ENCODE results near the gene LEMD1. TPM values are rescaled to one million over a fixed set of nuclear protein-coding genes. Genes with fewer than 3 reads are reported as not detected.

Gene LEMD1
- total RNA-seq, 1 experiment from 2014 or later: not detected

DNA sequence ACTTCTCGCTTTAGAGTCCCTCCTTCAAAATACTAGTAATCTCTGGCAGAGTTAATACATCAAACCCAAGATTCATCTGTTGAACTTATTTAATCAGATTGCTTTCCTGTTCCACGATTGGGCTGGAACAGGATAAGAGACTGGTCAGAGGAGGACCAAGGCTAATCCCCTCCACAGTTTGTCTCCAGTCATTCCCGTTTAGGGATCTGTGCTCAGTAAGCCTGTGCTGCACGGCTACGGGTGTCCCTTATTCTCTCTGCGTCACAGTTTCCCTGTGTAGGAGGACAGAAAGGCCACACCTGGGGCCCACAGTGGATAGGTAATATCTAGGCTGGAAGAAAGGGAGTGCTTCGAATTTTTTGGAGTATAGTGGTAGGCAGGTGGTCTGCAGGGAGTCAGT lies 83.8 kb downstream of the LEMD1 start:
- BruUV-seq (replicated peaks): no TSS peak
- H3K4me3 ChIP-seq (ENCODE audit: low read depth in 2 of 2, low read length in 2 of 2): no peak overlapping the region
- no peak overlapping the region for H3K27ac ChIP-seq (ENCODE audit: low read length)
- CTCF ChIA-PET: no interaction called here
- intact Hi-C loops (cut with micrococcal nuclease; ENCODE audit: unreplicated experiment): no loop called here
- DNase-seq (ENCODE audit: low read depth, low spot score) (no peak), ATAC-seq (no peak)
- POLR2A ChIA-PET: no interaction called here
- H3K27me3 ChIP-seq (ENCODE audit: control insufficient read depth, insufficient read depth, low read length): no peaks in the 10 kb centered on the region
- H3K9me3 ChIP-seq (ENCODE audit: control insufficient read depth, insufficient read depth, low read depth, low read length): no peaks in the 10 kb centered on the region
- TF ChIP-seq, protein P1, sequence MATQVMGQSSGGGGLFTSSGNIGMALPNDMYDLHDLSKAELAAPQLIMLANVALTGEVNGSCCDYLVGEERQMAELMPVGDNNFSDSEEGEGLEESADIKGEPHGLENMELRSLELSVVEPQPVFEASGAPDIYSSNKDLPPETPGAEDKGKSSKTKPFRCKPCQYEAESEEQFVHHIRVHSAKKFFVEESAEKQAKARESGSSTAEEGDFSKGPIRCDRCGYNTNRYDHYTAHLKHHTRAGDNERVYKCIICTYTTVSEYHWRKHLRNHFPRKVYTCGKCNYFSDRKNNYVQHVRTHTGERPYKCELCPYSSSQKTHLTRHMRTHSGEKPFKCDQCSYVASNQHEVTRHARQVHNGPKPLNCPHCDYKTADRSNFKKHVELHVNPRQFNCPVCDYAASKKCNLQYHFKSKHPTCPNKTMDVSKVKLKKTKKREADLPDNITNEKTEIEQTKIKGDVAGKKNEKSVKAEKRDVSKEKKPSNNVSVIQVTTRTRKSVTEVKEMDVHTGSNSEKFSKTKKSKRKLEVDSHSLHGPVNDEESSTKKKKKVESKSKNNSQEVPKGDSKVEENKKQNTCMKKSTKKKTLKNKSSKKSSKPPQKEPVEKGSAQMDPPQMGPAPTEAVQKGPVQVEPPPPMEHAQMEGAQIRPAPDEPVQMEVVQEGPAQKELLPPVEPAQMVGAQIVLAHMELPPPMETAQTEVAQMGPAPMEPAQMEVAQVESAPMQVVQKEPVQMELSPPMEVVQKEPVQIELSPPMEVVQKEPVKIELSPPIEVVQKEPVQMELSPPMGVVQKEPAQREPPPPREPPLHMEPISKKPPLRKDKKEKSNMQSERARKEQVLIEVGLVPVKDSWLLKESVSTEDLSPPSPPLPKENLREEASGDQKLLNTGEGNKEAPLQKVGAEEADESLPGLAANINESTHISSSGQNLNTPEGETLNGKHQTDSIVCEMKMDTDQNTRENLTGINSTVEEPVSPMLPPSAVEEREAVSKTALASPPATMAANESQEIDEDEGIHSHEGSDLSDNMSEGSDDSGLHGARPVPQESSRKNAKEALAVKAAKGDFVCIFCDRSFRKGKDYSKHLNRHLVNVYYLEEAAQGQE (IDR thresholded peaks at IDR 0.05; ENCODE audit: insufficient read depth in 1 of 2, low read depth in 2 of 2, low read length in 1 of 2): no peak
- TF ChIP-seq TCF7L2 (IDR thresholded peaks at IDR 0.05; ENCODE audit: low read depth, low read length) (no peak), POLR2AphosphoS5 (IDR thresholded peaks at IDR 0.05; ENCODE audit: low read depth, low read length) (no peak), SIN3A (IDR thresholded peaks at IDR 0.05; ENCODE audit: borderline replicate concordance, insufficient read depth, low read depth, low read length) (no peak)
- TF ChIP-seq, protein P2, sequence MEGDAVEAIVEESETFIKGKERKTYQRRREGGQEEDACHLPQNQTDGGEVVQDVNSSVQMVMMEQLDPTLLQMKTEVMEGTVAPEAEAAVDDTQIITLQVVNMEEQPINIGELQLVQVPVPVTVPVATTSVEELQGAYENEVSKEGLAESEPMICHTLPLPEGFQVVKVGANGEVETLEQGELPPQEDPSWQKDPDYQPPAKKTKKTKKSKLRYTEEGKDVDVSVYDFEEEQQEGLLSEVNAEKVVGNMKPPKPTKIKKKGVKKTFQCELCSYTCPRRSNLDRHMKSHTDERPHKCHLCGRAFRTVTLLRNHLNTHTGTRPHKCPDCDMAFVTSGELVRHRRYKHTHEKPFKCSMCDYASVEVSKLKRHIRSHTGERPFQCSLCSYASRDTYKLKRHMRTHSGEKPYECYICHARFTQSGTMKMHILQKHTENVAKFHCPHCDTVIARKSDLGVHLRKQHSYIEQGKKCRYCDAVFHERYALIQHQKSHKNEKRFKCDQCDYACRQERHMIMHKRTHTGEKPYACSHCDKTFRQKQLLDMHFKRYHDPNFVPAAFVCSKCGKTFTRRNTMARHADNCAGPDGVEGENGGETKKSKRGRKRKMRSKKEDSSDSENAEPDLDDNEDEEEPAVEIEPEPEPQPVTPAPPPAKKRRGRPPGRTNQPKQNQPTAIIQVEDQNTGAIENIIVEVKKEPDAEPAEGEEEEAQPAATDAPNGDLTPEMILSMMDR (IDR thresholded peaks at IDR 0.05): no peak
- no peaks in the 10 kb centered on the region for H3K36me3 ChIP-seq (ENCODE audit: control insufficient read depth, insufficient read depth, low read length)
- H3K4me1 ChIP-seq (ENCODE audit: control insufficient read depth, insufficient read depth, low read length): 0 out of 2 replicates have a peak, but pooled peaks cover 3% of the 10 kb centered on the region
- in situ Hi-C loops (cut with HindIII; ENCODE audit: low pct_unique_long_range_greater_than_20kb, low sequenced_read_pairs): no loop called here

DNA sequence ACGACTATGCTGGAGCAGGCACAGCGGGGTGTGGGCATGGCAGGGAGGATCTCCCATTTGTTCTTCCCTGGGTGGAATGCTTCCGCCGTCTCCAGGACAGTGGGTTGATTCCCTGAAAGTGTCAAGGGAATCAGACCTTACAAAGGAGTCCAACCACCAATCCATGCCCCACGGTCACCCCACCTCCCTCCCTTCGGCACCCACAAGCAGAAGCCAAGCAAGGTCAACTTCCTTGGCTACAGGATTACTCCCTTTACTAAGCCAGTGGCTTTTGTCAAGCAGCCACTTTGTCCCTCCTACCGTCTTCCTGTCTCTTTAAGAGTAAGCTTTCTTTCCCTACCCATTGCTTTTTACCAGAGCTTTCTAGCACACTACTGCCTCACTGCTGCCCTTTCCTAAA lies 84.4 kb downstream of the LEMD1 start:
- intact Hi-C loops (cut with micrococcal nuclease; ENCODE audit: unreplicated experiment): no loop called here
- no peak for TF ChIP-seq SIN3A (IDR thresholded peaks at IDR 0.05; ENCODE audit: borderline replicate concordance, insufficient read depth, low read depth, low read length)
- TF ChIP-seq TCF7L2 (IDR thresholded peaks at IDR 0.05; ENCODE audit: low read depth, low read length): no peak
- no peak for TF ChIP-seq POLR2AphosphoS5 (IDR thresholded peaks at IDR 0.05; ENCODE audit: low read depth, low read length)
- TF ChIP-seq, protein P2 (IDR thresholded peaks at IDR 0.05): no peak
- TF ChIP-seq, protein P1 (IDR thresholded peaks at IDR 0.05; ENCODE audit: insufficient read depth in 1 of 2, low read depth in 2 of 2, low read length in 1 of 2): no peak
- Histone ChIP-seq H3K27me3 (ENCODE audit: control insufficient read depth, insufficient read depth, low read length) (no peaks in the 10 kb centered on the region), H3K9me3 (ENCODE audit: control insufficient read depth, insufficient read depth, low read depth, low read length) (no peaks in the 10 kb centered on the region), H3K27ac (ENCODE audit: low read length) (no peak overlapping the region), H3K4me3 (ENCODE audit: low read depth in 2 of 2, low read length in 2 of 2) (no peak overlapping the region), H3K4me1 (ENCODE audit: control insufficient read depth, insufficient read depth, low read length) (0 out of 2 replicates have a peak, but pooled peaks cover 3% of the 10 kb centered on the region), H3K36me3 (ENCODE audit: control insufficient read depth, insufficient read depth, low read length) (no peaks in the 10 kb centered on the region)
- DNase-seq (ENCODE audit: low read depth, low spot score) (no peak), ATAC-seq (no peak)
- BruUV-seq (replicated peaks): no TSS peak
- POLR2A ChIA-PET: no interaction called here
- in situ Hi-C loops (cut with HindIII; ENCODE audit: low pct_unique_long_range_greater_than_20kb, low sequenced_read_pairs): no loop called here
- CTCF ChIA-PET: interaction anchor here (0.6 to 3.7 kb wide), 3 partner anchors 16 to 187 kb away, joined by 3 to 21 read pairs (median 3); no protein-coding TSS in a partner anchor
